NCI-H510A (cell line): ENCODE data around the gene RFX8.
"Not testable (repeated sequence)": the region's sequence is repeated elsewhere in the genome, so short reads cannot be mapped to it uniquely, and the experiment has no call there.

Experiments used
- DNase-seq: peaks from one replicate; lab custom pipeline; 2025; lab: John Stamatoyannopoulos, UW

RFX8 gene

GRCh38 chr2:101474731-101475384 lies at the start of gene RFX8:
RFX8 (minus strand) TSS chr2:101475112; CDS start chr2:101466848, 8,264 bp downstream.
- no peak for DNase-seq

- DNase-seq, result no peak
Measured at GRCh38 chr2:101521487-101521886, 46.6 kb upstream of the RFX8 start.

DNA sequence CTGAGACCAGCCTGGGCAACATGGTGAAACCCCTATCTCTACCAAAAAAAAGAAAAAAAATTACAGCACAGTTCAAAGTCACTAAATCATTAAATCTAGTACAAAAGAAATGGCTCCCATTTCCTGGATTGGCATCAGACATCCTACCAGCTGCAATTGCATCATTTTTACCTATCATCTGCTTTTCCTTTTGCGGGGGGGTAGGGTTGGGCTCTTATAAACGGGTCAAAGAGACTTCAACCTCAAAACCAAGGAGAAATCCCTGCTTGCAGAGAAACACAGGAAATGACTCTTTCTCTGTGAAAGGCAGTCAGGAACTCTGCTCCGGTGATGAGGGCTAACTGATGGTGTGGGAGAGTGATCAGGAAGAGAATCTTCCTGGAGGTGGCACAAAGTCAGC lies 45.3 kb upstream of the RFX8 start:
- DNase-seq, result no peak

DNA sequence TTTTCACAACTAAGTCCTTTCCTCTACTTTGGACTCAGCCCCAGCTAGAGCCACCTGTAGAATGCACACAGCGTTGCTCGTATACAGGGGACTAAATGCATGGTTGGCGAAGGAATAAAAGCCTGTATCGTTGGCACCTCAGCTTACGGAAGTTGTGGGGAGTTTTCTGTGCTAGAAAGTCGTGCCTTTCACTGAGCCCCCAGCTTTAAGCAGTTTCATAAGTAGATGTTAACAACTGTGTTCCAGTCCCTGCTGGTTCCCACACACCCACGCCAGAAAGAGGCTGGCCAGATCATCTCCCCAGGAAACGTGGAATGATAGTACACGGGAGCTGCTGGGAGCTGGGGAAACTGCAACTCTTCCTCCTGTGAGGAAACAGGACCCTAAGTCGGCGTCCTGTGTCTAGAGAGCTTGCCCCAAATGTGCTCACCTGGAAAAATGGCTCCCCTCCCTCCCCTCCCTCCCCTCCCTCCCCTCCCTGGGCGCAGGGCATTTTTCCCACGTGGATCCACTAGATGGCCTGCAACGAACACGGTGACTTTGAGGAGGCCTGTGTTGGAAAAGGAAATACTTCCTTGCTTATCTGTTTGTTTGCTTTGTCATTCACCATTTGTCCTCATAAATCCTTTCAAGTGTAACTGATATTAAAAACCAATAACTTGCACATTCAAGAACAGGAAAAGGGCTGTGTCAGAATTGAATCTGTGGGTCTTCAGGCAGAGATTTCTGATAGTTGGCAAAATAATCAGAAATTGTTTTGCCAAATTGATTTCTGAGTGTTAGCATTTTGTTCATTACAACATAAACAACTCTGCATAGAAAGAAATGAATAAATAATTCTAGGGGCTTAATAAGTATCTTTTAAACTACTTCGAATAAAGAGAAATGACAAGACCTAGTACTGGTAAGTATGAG lies 43.9 kb upstream of the RFX8 start:
- DNase-seq, result peak; percentile 32

- no peak for DNase-seq
Measured at GRCh38 chr2:101517758-101518271, 42.9 kb upstream of the RFX8 start.

- DNase-seq, result no peak
Measured at GRCh38 chr2:101516823-101517690, 42.1 kb upstream of the RFX8 start.

- DNase-seq, result no peak
Measured at GRCh38 chr2:101516349-101516748, 41.4 kb upstream of the RFX8 start.

DNA sequence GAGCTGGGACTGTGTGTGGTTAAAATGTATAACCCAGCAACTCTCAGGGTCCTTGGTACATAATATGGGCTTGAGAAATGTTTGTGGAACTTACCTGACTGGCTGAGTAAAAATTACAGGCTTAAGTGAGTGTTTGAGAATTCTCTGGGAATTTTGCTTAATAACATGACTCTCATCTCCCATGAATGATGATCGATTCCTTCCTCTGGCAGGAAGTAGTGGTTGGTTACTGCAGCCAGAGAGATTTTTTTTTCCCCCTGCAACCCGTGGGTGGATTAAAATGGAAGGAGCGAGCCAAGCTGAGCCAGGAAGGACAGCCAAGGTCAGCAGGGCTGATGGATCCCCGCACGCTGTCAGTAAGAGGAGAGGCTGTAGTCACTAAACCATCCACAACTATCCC lies 40.6 kb upstream of the RFX8 start:
- DNase-seq, result no peak

- no peak for DNase-seq
Measured at GRCh38 chr2:101512993-101513392, 38.1 kb upstream of the RFX8 start.

DNA sequence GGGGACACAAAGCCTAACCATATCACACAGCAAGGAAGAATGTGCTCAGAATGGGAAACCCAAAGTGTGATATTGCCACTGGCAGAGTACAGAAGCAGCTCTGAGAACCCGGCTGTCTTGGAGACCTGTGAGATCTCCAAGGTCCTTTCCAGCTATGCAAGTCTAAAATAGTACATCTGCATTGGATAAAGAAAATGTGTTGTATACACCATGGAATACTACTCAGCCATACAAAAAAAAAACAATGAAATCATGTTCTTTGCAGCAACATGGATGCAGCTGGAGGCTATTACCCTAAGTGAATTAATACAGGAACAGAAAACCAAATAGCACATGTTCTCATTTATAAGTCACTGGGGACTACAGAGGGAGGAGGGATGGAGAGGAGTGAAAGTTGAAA lies 36.5 kb upstream of the RFX8 start:
- DNase-seq, result no peak

DNA sequence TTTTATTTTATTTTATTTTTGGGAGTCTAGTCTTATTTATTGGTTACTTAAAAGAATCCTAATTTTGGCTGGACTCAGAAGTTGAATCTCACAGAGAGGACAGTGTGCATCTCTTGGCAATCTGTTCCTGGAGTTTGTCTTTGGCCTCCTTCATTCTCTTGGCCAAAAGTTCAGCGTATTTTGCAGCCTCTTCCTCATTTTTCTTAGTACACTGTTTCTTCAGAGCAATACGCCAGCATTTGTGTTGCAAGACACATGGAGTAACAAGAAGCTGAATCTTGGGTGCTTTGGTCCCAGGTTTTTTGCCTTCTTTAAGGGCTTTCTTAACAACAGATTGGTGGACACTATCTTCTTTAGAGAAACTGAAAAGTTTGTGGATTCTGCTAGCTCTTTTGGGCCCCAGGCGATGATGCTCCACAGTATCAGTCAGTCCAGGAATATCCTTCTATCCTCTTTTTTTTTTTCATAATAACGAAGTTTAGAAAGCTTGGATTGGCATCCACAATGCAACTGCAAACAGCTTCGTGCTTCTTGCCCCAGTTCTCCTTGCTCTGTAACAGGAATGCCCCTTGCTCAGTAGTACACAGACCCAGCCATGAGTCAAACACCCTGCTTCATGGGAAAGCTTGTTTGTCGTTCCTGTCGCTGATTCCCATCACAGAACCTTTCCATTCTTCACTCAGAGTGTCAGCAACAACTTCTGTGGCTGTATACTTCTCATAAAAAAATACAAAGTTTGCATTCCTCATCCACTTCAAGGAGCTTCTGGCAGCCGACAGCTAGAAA lies 34.8 kb upstream of the RFX8 start:
- DNase-seq, result no peak

- no peak for DNase-seq
Measured at GRCh38 chr2:101508636-101509035, 33.7 kb upstream of the RFX8 start.

DNA sequence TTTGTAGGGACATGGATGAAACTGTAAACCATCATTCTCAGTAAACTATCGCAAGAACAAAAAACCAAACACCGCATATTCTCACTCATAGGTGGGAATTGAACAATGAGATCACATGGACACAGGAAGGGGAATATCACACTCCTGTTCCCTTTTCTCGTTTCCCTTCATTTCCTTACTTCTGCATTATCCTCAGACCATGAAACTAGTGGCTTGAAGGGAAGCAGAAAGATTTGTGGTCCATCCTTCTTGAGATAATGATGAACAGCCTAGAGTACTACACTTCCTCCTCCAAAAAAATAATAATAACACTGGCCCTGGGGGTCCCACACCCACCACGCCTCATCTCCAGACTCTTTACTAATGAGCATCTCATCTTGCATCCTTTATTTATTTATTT lies 30.4 kb upstream of the RFX8 start:
- DNase-seq, result not testable (repeated sequence)

DNA sequence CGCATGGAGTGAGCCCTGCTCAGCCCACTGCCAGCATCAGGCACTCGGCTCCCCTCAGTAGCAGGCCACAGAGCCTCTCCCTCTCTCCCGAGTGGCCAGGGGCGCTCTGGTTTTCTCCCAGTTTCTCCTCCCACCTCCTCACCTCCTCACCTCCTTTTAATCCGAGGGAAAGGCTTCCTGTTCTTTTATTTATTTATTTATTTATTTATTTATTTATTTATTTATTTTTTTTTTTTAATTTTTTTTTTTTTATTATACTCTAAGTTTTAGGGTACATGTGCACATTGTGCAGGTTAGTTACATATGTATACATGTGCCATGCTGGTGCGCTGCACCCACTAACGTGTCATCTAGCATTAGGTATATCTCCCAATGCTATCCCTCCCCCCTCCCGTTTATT lies 29.8 kb upstream of the RFX8 start:
- not testable (repeated sequence) for DNase-seq

DNA sequence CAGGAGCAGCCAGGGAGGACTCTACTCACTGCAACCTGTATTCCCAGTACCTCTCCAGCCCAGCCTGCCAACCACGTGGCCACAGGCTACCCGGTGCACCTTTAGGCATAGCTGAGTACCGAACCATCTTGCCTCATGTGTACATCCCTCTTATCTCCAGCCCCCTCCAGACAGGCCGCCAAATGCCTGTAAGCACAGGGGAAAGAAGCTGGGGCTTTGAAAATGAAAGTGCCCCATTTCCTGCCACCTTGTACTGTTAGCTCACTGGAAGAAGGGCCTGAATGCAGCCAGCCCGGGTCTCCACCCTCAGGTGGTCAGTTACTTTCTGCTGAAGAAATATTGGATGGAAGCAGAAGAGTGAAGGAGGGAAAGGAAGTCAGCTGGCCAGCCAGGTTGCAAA lies 27.2 kb upstream of the RFX8 start:
- DNase-seq, result no peak

GRCh38 chr2:101501443-101501842 lies 26.5 kb upstream of the RFX8 start:
- no peak for DNase-seq

DNA sequence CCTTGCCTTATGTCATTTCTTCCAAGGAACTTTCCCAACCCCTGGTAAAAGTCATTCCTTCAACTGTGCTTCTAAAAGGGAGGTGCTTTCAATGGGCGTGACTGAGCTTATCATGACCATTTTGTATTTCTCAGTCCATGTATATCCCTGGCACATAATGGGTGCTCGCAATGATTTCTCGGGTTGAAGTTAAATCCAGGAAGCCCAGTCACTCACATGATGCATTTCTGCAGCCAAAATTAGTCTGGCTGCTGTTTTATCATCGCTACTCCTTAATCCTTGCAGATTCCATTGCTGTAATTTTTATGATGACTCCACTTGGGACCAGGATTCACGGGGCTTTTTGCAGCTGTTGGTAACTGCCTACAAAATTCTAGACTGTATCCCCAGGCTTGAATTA lies 25.9 kb upstream of the RFX8 start:
- DNase-seq, result no peak

GRCh38 chr2:101500180-101500579 lies 25.3 kb upstream of the RFX8 start:
- no peak for DNase-seq

DNA sequence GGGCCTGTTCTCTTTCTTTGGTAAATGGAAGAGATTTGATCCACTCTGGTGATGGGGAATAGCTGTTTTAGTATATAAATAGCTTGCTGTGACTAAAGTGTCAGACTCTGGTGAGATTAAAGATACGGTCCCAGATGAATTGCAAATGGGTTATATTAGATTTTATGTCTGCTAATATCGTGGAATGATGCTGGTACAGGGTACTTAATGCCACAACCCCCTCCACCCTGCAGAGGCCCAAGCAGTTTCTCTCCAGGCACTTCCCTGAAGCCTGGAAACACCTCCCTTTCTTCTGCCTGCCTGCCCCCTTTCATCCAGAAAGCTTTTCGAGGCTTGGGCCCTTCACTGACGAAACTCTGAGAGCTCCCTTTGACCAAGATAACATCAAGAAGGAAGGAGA lies 21.4 kb upstream of the RFX8 start:
- DNase-seq, result no peak

DNA sequence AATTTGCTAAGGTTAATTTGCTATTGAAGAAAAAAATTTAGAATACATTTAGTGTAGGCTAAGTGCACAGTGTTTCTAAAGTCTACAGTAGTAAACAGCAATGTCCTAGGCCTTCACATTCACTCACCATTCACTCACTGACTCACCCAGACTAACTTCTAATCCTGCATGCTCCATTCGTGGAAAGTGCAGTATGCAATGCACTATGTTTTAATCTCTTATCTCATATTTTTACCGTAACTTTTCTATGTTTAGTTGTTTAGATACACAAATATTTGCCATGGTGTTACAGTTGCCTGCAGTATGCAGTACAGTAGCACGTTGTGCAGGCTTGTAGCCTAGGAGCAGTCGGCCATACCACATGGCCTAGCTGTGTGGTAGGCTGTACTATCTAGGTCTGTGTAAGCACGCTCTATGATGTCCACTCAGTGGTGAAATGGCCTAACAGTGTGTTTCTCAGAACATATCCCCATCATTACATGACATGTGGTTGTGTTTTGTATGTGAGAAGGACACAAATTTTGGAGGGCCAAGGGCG lies 18.1 kb upstream of the RFX8 start:
- no peak for DNase-seq

DNA sequence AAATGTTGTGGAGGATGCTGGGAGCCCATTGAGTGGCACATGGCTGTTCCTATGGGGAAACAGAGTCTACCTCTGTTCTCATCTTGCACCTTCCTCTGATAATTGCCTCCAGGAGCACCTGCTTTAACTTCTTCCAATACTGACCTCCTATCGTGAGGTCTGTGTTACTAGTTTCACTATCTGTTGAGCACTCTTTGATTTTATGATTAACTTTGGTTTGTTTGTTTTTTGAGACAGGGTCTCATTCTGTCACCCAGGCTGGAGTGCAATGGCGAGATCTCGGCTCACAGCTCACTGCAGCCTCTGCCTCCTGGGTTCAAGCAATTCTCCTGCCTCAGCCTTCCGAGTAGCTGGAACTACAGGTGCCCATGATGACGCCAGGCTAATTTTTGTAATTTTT lies 12.1 kb upstream of the RFX8 start:
- no peak for DNase-seq
